HFFc6 (cell line): Measurements from ENCODE around the gene YAP1. TPM values are rescaled to one million over a fixed set of nuclear protein-coding genes. Genes with fewer than 3 reads are reported as not detected.

ENCODE experiments used
- DNase-seq: peaks from one replicate; pipeline ENCODE4 v3.0.0-alpha.2; 2018
- H3K27ac Mint-ChIP-seq: 2 replicates; pipeline ENCODE4 v1.8.0; 2020; ENCODE audit warnings: mild to moderate bottlenecking, mixed read lengths
- H3K27me3 Mint-ChIP-seq: 2 replicates; pipeline ENCODE4 v1.8.0; 2021; ENCODE audit warnings: mild to moderate bottlenecking, moderate library complexity, mixed read lengths; ENCODE audit not compliant: insufficient read depth
- H3K36me3 Mint-ChIP-seq: 2 replicates; pipeline ENCODE4 v1.8.0; 2021; ENCODE audit warnings: low read depth, mixed read lengths
- H3K4me1 Mint-ChIP-seq: 2 replicates; pipeline ENCODE4 v1.8.0; 2020; ENCODE audit warnings: low read depth, mixed read lengths
- H3K4me3 Mint-ChIP-seq: 2 replicates; pipeline ENCODE4 v1.8.0; 2020; ENCODE audit warnings: mild to moderate bottlenecking, moderate library complexity, mixed read lengths
- H3K9me3 Mint-ChIP-seq: 2 replicates; pipeline ENCODE4 v1.8.0; 2020; ENCODE audit warnings: mild to moderate bottlenecking, mixed read lengths
- CTCF ChIP-seq: fragments of 200-600 bp; sonication (generic); IDR thresholded peaks from 2 replicates; pipeline ENCODE4 v1.5.0; 2021; ENCODE audit warnings: antibody characterized with exemption, mild to moderate bottlenecking
- total RNA-seq, 6 experiments: library from RNA; stranded (reverse); fragmentation: NEBNext Ultra II Directional; extraction: Animal tissue kit (Norgen Biotek cat#: 25700); gene quantifications; 2 replicates in 1 of 6; 3 replicates in 5 of 6; pipeline ENCODE4 v1.2.3, GENCODE V29; 2021

YAP1 gene
- total RNA-seq, 6 experiments from 2014 or later = 120 to 159 (median 133) TPM

GRCh38 chr11:102194257-102194656 is 84.0 kb downstream of the YAP1 start:
- peak overlapping the region; percentile 64; the same call in 1 of the 2 replicates for H3K27ac Mint-ChIP-seq
- no peak overlapping the region for H3K4me3 Mint-ChIP-seq
- no peak for TF ChIP-seq CTCF
- no peaks in the 10 kb centered on the region; the same call in 1 of the 2 replicates for H3K27me3 Mint-ChIP-seq
- H3K9me3 Mint-ChIP-seq = peaks cover 10% of the 10 kb centered on the region; the same call in 1 of the 2 replicates
- DNase-seq = no peak
- peaks cover 57% of the 10 kb centered on the region for H3K4me1 Mint-ChIP-seq
- peaks cover 44% of the 10 kb centered on the region for H3K36me3 Mint-ChIP-seq

DNA sequence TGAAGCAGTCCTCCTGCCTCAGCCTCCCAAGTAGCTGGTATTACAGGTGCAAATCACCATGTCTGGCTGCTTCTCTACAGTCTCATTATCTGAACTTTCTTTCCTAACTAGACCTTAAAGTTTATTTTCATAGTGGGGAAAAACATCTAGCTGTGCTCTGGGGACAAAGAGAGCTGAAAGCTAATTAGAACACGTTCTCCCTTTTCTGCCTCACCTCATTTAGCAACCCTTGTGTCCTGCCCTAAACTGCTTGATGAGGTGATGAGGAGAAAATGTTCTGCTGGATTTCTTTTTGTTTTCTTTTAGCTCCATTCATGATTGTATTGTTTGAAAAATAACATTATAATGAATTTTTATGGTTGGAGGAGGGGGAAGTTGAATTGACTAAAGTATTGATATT is 84.7 kb downstream of the YAP1 start:
- H3K27me3 Mint-ChIP-seq = no peaks in the 10 kb centered on the region; the same call in 1 of the 2 replicates
- H3K27ac Mint-ChIP-seq = no peak overlapping the region
- peaks cover 42% of the 10 kb centered on the region for H3K36me3 Mint-ChIP-seq
- peaks cover 10% of the 10 kb centered on the region; the same call in 1 of the 2 replicates for H3K9me3 Mint-ChIP-seq
- TF ChIP-seq CTCF = no peak
- no peak overlapping the region for H3K4me3 Mint-ChIP-seq
- peaks cover 57% of the 10 kb centered on the region for H3K4me1 Mint-ChIP-seq
- no peak for DNase-seq

DNA sequence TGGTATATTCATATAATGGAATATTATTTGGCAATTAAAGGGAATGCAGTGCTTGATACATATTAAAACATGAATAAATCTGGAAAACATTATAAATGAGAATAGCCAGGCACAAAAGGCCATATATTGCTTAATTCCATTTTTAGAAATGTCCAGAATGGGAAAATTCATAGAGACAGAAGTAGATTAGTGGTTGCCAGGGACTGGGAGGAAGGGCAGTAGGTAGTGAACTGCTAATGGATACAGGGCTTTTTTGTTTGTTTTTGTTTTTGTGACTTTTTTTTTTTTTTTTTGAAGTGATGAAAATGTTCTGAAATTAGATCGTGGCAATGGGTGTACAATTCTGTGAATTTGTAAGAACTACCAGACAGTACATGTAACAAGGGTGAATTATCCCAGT is 86.1 kb downstream of the YAP1 start:
- Mint-ChIP-seq H3K4me3 (0 out of 2 replicates have a peak overlapping the region, but pooled peaks have one; percentile 31), H3K27ac (peak overlapping the region; percentile 74), H3K27me3 (no peaks in the 10 kb centered on the region; the same call in none of the 2 replicates), H3K36me3 (peaks cover 46% of the 10 kb centered on the region), H3K4me1 (peaks cover 59% of the 10 kb centered on the region), H3K9me3 (peaks cover 10% of the 10 kb centered on the region; the same call in 1 of the 2 replicates)
- no peak for TF ChIP-seq CTCF
- DNase-seq = no peak

GRCh38 chr11:102196816-102197215 is 86.6 kb downstream of the YAP1 start:
- H3K27me3 Mint-ChIP-seq = no peaks in the 10 kb centered on the region; the same call in none of the 2 replicates
- no peak for DNase-seq
- peak overlapping the region; percentile 74 for H3K27ac Mint-ChIP-seq
- H3K9me3 Mint-ChIP-seq = peaks cover 10% of the 10 kb centered on the region; the same call in 1 of the 2 replicates
- H3K36me3 Mint-ChIP-seq = peaks cover 41% of the 10 kb centered on the region
- TF ChIP-seq CTCF = no peak
- peaks cover 54% of the 10 kb centered on the region for H3K4me1 Mint-ChIP-seq
- no peak overlapping the region for H3K4me3 Mint-ChIP-seq

GRCh38 chr11:102197670-102198139 is 87.5 kb downstream of the YAP1 start:
- Mint-ChIP-seq H3K4me1 (peaks cover 47% of the 10 kb centered on the region), H3K9me3 (peaks cover 10% of the 10 kb centered on the region; the same call in 1 of the 2 replicates), H3K27ac (peak overlapping the region; percentile 74; the same call in 1 of the 2 replicates), H3K4me3 (no peak overlapping the region), H3K36me3 (peaks cover 34% of the 10 kb centered on the region), H3K27me3 (no peaks in the 10 kb centered on the region; the same call in none of the 2 replicates)
- no peak for DNase-seq
- no peak for TF ChIP-seq CTCF
